GM12872 (cell line): ENCODE measurements around the gene AOC3.

Source experiments
- CTCF ChIP-seq: IDR thresholded peaks from 3 replicates; pipeline ENCODE4 v1.5.1; 2011; ENCODE audit warnings: low read depth, mild to moderate bottlenecking, low read length, moderate library complexity; ENCODE audit not compliant: insufficient read depth

Gene AOC3

GRCh38 chr17:42818379-42818778 lies 32.6 kb upstream of the AOC3 start:
- no peak for TF ChIP-seq CTCF

- peak; percentile 77 for TF ChIP-seq CTCF
Measured at GRCh38 chr17:42819939-42820535, 31.0 kb upstream of the AOC3 start.

GRCh38 chr17:42821176-42821575 lies 29.8 kb upstream of the AOC3 start:
- no peak for TF ChIP-seq CTCF

GRCh38 chr17:42827472-42827871 lies 23.5 kb upstream of the AOC3 start:
- TF ChIP-seq CTCF = no peak

- TF ChIP-seq CTCF = no peak
Measured at GRCh38 chr17:42830971-42831370, 20.0 kb upstream of the AOC3 start.

- TF ChIP-seq CTCF = no peak
Measured at GRCh38 chr17:42832213-42832933, 18.6 kb upstream of the AOC3 start.

GRCh38 chr17:42832934-42833766 lies 17.8 kb upstream of the AOC3 start, which contains the start of gene PSME3:
Gene PSME3, plus strand, starts transcription at chr17:42833397. Its CDS starts 235 bp downstream, at chr17:42833632.
- TF ChIP-seq CTCF = 0 out of 3 replicates have a peak, but pooled peaks have one; percentile 3
